A549 (cell line): Measurements from ENCODE around the gene MDFIC. TPM values are rescaled to one million over a fixed set of nuclear protein-coding genes. Genes with fewer than 3 reads are reported as not detected.

Experiments used
- ATAC-seq, 2 experiments: fragments of 200-7000 bp in 1 of 2; fragments of >200 bp in 1 of 2; cut with Nextera tagmentation in 1 of 2; cut with Tn5 transposase in 1 of 2; 3 replicates each; pipeline versions ENCODE4 v1.8.0 to v1.9.1; 2018 to 2020; ENCODE audit warnings: mild to moderate bottlenecking in 1 of 2, moderate library complexity in 1 of 2
- CTCF ChIA-PET: fragments of 300-600 bp; sonication (Branson Sonifier 250); formaldehyde crosslinking; extraction: SDS; loops from one replicate; lab custom pipeline; 2021; ENCODE audit warnings: antibody characterized with exemption, inconsistent platforms; lab: Yijun Ruan, JAX
- POLR2A ChIA-PET: fragments of 350-600 bp; formaldehyde crosslinking; extraction: SDS; loops from one replicate; lab custom pipeline; 2021; ENCODE audit warnings: antibody characterized with exemption, inconsistent platforms; lab: Yijun Ruan, JAX
- DNase-seq, 2 experiments: peaks; one replicate each; pipeline versions ENCODE4 v3.0.0 to v3.0.0-alpha.2; 2011 to 2016; ENCODE audit warnings: low read depth in 1 of 2, low spot score in 1 of 2
- FAIRE-seq: peaks from 2 replicates; lab custom pipeline; 2011; peaks lifted over from hg19 to GRCh38; lab: Jason Lieb, UNC
- H3K27ac ChIP-seq, 2 experiments: fragments of >200 bp; sonication (Bioruptor Twin); formaldehyde crosslinking; 3 replicates each; pipeline ENCODE4 v1.5.1; 2016 to 2017
- H3K4me1 ChIP-seq: fragments of >200 bp; sonication (Bioruptor Twin); formaldehyde crosslinking; 3 replicates; pipeline ENCODE4 v1.6.1; 2016
- H3K4me2 ChIP-seq: fragments of >200 bp; sonication (Bioruptor Twin); formaldehyde crosslinking; 3 replicates; pipeline ENCODE4 v1.6.1; 2016
- H3K4me3 ChIP-seq: fragments of >200 bp; sonication (Bioruptor Twin); formaldehyde crosslinking; 3 replicates; pipeline ENCODE4 v1.5.1; 2016
- H3K9me3 ChIP-seq: fragments of >200 bp; sonication (Bioruptor Twin); formaldehyde crosslinking; 3 replicates; pipeline ENCODE4 v1.6.1; 2016
- BHLHE40 ChIP-seq: IDR thresholded peaks from 2 replicates; pipeline ENCODE4 v1.6.1; 2012; ENCODE audit warnings: low read depth, low read length, inconsistent platforms
- ESRRA ChIP-seq: fragments of 150-350 bp; IDR thresholded peaks from 2 replicates; pipeline ENCODE4 v1.6.1; 2014; ENCODE audit warnings: mild to moderate bottlenecking, low read length, borderline replicate concordance
- HEYL ChIP-seq: fragments of 250-450 bp; sonication (Bioruptor Pico); IDR thresholded peaks from 2 replicates; pipeline ENCODE4 v1.8.0; 2021; ENCODE audit warnings: mild to moderate bottlenecking, moderate library complexity
- HOXA7 ChIP-seq: fragments of 250-450 bp; sonication (Bioruptor Pico); IDR thresholded peaks from 2 replicates; pipeline ENCODE4 v1.5.0; 2020; ENCODE audit warnings: mild to moderate bottlenecking, moderate library complexity
- JUNB ChIP-seq: fragments of >200 bp; sonication (Bioruptor Twin); formaldehyde crosslinking; IDR thresholded peaks from 2 replicates; pipeline ENCODE4 v1.6.1; 2016
- KDM1A ChIP-seq: fragments of 200-600 bp; sonication (generic); IDR thresholded peaks from 2 replicates; pipeline ENCODE4 v1.6.1; 2016; ENCODE audit warnings: low read depth, mild to moderate bottlenecking
- MAFK ChIP-seq: fragments of 450-650 bp; IDR thresholded peaks from 2 replicates; pipeline ENCODE4 v1.6.1; 2014; ENCODE audit not compliant: partially characterized antibody
- MAZ ChIP-seq: fragments of 150-350 bp; IDR thresholded peaks from 2 replicates; pipeline ENCODE4 v1.6.1; 2014; ENCODE audit warnings: antibody characterized with exemption, low read depth, low read length, borderline replicate concordance
- MYC ChIP-seq: IDR thresholded peaks from 2 replicates; pipeline ENCODE4 v1.6.1; 2012; ENCODE audit warnings: mild to moderate bottlenecking, inconsistent platforms, low read length, improper control_type of control experiment, borderline replicate concordance
- NFE2L2 ChIP-seq: fragments of 150-350 bp; conservative IDR thresholded peaks from 2 replicates; pipeline ENCODE4 v1.6.1; 2014; ENCODE audit warnings: low read length
- POLR2A ChIP-seq: IDR thresholded peaks from 2 replicates; pipeline ENCODE4 v1.6.1; 2012; ENCODE audit warnings: mild to moderate bottlenecking, low read length
- POLR2AphosphoS2 ChIP-seq: conservative IDR thresholded peaks from 2 replicates; pipeline ENCODE4 v1.6.1; 2012; ENCODE audit warnings: low read length, improper control_type of control experiment, inconsistent platforms
- RARB ChIP-seq: fragments of 250-450 bp; sonication (Bioruptor Pico); IDR thresholded peaks from 2 replicates; pipeline ENCODE4 v1.8.0; 2021; ENCODE audit warnings: mild to moderate bottlenecking, moderate library complexity
- RNF2 ChIP-seq: fragments of 200-600 bp; sonication (generic); IDR thresholded peaks from 2 replicates; pipeline ENCODE4 v1.6.1; 2016; ENCODE audit warnings: low read depth, mild to moderate bottlenecking, antibody characterized with exemption, moderate library complexity, borderline replicate concordance
- SREBF2 ChIP-seq: fragments of 450-650 bp; IDR thresholded peaks from 2 replicates; pipeline ENCODE4 v1.6.1; 2014; ENCODE audit warnings: mild to moderate bottlenecking, moderate library complexity
- TFCP2L1 ChIP-seq: fragments of 250-450 bp; sonication (Bioruptor Pico); IDR thresholded peaks from 2 replicates; pipeline ENCODE4 v1.5.0; 2021; ENCODE audit warnings: mild to moderate bottlenecking
- ZNF302 ChIP-seq: fragments of 250-450 bp; sonication (Bioruptor Pico); IDR thresholded peaks from 2 replicates; pipeline ENCODE4 v1.9.0; 2021; ENCODE audit warnings: inconsistent platforms, mild to moderate bottlenecking, moderate library complexity
- ZSCAN20 ChIP-seq: fragments of 250-450 bp; sonication (Bioruptor Pico); IDR thresholded peaks from 2 replicates; pipeline ENCODE4 v1.8.0; 2022; ENCODE audit warnings: mild to moderate bottlenecking, moderate library complexity
- WGBS: methylation state at CpG from one replicate; pipeline ENCODE4 v1.1.6; 2017; ENCODE audit errors: missing lambda C conversion rate; 5-methylcytosine and 5-hydroxymethylcytosine counted together
- polyA plus RNA-seq, 4 experiments: library from polyadenylated mRNA; depleted of rRNA in 3 of 4; stranded (reverse); fragments of >200 nt; fragmentation: RNase III in 1 of 4; extraction: RNeasy Plus Mini Kit Qiagen cat#74134 plus additional on column Dnase treatment in 1 of 4; gene quantifications; 2 replicates in 3 of 4; 3 replicates in 1 of 4; pipeline ENCODE4 v1.2.3, GENCODE V29; 2011 to 2017
- TF ChIP-seq, protein P1 (sequence below): IDR thresholded peaks from 2 replicates; pipeline ENCODE4 v1.6.1; 2012
- TF ChIP-seq, protein P2 (sequence below): IDR thresholded peaks from 2 replicates; pipeline ENCODE4 v1.6.1; 2012
- TF ChIP-seq, protein P3 (sequence below): fragments of 250-450 bp; sonication (Bioruptor Pico); IDR thresholded peaks from 2 replicates; pipeline ENCODE4 v1.5.0; 2021; ENCODE audit warnings: mild to moderate bottlenecking, moderate library complexity, borderline replicate concordance
- TF ChIP-seq, protein P4 (sequence below): fragments of 250-450 bp; sonication (Bioruptor Pico); IDR thresholded peaks from 2 replicates; pipeline ENCODE4 v1.5.0; 2020; ENCODE audit warnings: low read depth, mild to moderate bottlenecking, moderate library complexity
- TF ChIP-seq, protein P5 (sequence below): fragments of >200 bp; sonication (Bioruptor Twin); formaldehyde crosslinking; IDR thresholded peaks from 3 replicates; pipeline ENCODE4 v1.5.1; 2016

MDFIC gene
- polyA plus RNA-seq, 2 of the 4 experiments (the other 2 are of a cell fraction): 19.5 to 30.6 TPM

DNA sequence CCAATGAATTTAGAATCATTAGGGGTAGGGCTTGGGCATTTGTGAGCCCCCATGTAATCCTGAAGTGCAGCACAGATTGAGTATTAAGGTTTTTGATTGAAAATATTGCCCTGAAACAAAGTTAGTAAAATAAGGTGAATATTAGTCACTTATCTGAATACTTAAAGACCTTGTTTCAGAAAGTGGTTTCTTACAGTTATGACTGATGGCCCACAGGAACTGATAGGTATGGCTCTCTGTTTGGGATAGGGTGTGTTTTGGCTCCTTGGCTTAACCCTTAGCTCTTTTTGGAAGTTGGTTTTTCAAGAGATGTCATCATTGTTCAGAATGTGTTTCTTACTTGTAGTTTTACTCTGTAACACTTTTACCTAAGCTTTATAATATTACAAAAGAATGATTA, 34.8 kb downstream of the MDFIC start:
- POLR2A ChIA-PET: no interaction called here
- FAIRE-seq (no peak), DNase-seq (no peak), ATAC-seq (no peak)
- no peak overlapping the region for H3K4me2 ChIP-seq
- H3K9me3 ChIP-seq: no peaks in the 10 kb centered on the region
- H3K4me3 ChIP-seq: no peak overlapping the region
- TF ChIP-seq RARB: no peak
- TF ChIP-seq, protein P1, sequence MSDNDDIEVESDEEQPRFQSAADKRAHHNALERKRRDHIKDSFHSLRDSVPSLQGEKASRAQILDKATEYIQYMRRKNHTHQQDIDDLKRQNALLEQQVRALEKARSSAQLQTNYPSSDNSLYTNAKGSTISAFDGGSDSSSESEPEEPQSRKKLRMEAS: no peak
- no peak for TF ChIP-seq ZSCAN20 (CRISPR knock-in tag)
- H3K27ac ChIP-seq: no peak overlapping the region
- CTCF ChIA-PET: no interaction called here
- H3K4me1 ChIP-seq: no peaks in the 10 kb centered on the region

DNA sequence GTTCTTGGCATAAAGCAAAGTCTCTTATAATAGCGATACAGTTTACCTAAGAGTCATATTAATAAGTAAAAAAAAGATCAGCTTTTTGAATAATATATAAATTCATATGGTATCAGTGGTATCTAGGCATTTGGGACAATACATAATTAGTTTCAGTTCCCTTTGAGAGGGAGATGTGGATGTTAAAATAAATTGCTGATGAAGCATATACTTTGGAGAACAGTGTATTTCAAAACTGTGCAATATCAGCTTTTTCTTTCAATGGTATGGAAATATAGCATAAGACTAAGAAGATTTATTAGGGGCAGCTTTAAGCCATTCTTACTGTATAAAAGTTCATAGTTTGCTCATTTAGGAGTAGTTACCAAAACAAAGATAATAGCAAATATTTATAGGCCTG, 35.5 kb downstream of the MDFIC start:
- H3K27ac ChIP-seq: no peak overlapping the region
- 94% methylated on average over 1 of the region's 1 CpG for WGBS

DNA sequence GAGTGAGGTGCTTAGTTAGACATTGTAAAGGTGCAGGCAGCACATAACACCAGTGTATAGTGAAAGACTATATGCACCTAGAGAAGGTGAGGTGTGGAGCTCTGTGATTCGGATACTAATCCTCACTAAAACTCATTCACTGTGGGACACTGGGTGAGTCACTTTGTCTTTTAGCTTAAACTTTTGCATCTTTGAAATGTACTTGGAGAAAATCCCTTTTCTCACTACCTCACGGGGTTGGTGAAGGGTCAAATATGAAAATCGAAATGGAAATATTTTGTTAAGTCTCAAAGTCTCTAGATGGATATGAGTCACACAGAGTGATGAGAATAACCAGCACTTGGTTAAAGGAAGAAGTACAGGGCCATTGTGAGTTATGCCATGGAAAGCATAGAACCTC, 38.0 kb downstream of the MDFIC start:
- Histone ChIP-seq H3K4me2 (no peak overlapping the region), H3K27ac (no peak overlapping the region), H3K4me3 (no peak overlapping the region), H3K4me1 (no peaks in the 10 kb centered on the region), H3K9me3 (no peaks in the 10 kb centered on the region)
- DNase-seq (no peak), ATAC-seq (no peak), FAIRE-seq (no peak)
- CTCF ChIA-PET: no interaction called here
- TF ChIP-seq, protein P2, sequence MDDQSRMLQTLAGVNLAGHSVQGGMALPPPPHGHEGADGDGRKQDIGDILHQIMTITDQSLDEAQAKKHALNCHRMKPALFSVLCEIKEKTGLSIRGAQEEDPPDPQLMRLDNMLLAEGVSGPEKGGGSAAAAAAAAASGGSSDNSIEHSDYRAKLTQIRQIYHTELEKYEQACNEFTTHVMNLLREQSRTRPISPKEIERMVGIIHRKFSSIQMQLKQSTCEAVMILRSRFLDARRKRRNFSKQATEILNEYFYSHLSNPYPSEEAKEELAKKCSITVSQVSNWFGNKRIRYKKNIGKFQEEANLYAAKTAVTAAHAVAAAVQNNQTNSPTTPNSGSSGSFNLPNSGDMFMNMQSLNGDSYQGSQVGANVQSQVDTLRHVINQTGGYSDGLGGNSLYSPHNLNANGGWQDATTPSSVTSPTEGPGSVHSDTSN: no peak
- TF ChIP-seq JUNB (no peak), HOXA7 (CRISPR knock-in tag) (no peak), BHLHE40 (no peak)
- TF ChIP-seq, protein P3, sequence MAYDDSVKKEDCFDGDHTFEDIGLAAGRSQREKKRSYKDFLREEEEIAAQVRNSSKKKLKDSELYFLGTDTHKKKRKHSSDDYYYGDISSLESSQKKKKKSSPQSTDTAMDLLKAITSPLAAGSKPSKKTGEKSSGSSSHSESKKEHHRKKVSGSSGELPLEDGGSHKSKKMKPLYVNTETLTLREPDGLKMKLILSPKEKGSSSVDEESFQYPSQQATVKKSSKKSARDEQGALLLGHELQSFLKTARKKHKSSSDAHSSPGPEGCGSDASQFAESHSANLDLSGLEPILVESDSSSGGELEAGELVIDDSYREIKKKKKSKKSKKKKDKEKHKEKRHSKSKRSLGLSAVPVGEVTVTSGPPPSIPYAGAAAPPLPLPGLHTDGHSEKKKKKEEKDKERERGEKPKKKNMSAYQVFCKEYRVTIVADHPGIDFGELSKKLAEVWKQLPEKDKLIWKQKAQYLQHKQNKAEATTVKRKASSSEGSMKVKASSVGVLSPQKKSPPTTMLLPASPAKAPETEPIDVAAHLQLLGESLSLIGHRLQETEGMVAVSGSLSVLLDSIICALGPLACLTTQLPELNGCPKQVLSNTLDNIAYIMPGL (CRISPR knock-in tag): no peak
- TF ChIP-seq, protein P4, sequence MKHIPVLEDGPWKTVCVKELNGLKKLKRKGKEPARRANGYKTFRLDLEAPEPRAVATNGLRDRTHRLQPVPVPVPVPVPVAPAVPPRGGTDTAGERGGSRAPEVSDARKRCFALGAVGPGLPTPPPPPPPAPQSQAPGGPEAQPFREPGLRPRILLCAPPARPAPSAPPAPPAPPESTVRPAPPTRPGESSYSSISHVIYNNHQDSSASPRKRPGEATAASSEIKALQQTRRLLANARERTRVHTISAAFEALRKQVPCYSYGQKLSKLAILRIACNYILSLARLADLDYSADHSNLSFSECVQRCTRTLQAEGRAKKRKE: no peak
- 80% methylated on average over 3 of the region's 3 CpGs for whole genome bisulfite sequencing
- POLR2A ChIA-PET: no interaction called here

More for the DNA sequence above, 35.5 kb downstream of the MDFIC start:
- ChIA-PET POLR2A (no interaction called here), CTCF (interaction anchor here (1.1 kb wide), 1 partner anchor 24 kb away, joined by 4 read pairs; no protein-coding TSS in a partner anchor)
- Histone ChIP-seq H3K4me1 (no peaks in the 10 kb centered on the region), H3K9me3 (no peaks in the 10 kb centered on the region), H3K4me3 (no peak overlapping the region), H3K4me2 (no peak overlapping the region)
- TF ChIP-seq MAFK: peak; percentile 92
- TF ChIP-seq MAZ: no peak
- no peak for TF ChIP-seq POLR2A
- no peak for TF ChIP-seq TFCP2L1 (CRISPR knock-in tag)
- ATAC-seq: no peak
- DNase-seq: no peak
- no peak for FAIRE-seq

DNA sequence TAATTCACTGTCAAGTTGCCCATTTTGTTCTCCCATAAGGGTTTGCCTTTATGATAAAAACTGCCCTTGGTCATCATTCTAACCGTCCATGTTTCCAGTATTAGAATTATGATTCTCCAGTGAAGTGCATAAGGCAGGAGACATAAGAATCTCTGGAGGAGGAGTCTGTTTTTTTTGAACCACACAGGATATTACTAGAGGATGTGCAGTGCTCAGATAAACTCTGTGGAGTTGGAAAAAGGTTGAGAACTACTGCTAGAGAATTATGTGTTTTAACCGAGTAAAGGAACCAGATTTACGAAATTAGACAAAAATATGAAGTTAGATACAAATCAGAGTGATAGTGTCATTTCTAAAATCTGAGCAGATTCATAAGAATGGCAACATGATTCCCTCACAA, 40.5 kb downstream of the MDFIC start:
- CTCF ChIA-PET: no interaction called here
- peak; percentile 28 for FAIRE-seq

More for the DNA sequence above, 40.5 kb downstream of the MDFIC start:
- Histone ChIP-seq H3K4me1 (no peaks in the 10 kb centered on the region), H3K27ac (no peak overlapping the region), H3K4me2 (no peak overlapping the region), H3K4me3 (no peak overlapping the region), H3K9me3 (no peaks in the 10 kb centered on the region)
- WGBS: 85% methylated on average over 3 of the region's 3 CpGs
- no peak for ATAC-seq
- TF ChIP-seq ZNF302 (CRISPR knock-in tag): no peak
- TF ChIP-seq MYC: no peak
- TF ChIP-seq HEYL: no peak
- TF ChIP-seq RNF2: no peak
- no peak for TF ChIP-seq ESRRA
- no peak for TF ChIP-seq NFE2L2
- no peak for TF ChIP-seq POLR2AphosphoS2
- TF ChIP-seq SREBF2: no peak
- TF ChIP-seq MAZ: no peak
- no peak for TF ChIP-seq JUNB
- no peak for TF ChIP-seq KDM1A
- TF ChIP-seq RARB: no peak
- TF ChIP-seq, protein P5, sequence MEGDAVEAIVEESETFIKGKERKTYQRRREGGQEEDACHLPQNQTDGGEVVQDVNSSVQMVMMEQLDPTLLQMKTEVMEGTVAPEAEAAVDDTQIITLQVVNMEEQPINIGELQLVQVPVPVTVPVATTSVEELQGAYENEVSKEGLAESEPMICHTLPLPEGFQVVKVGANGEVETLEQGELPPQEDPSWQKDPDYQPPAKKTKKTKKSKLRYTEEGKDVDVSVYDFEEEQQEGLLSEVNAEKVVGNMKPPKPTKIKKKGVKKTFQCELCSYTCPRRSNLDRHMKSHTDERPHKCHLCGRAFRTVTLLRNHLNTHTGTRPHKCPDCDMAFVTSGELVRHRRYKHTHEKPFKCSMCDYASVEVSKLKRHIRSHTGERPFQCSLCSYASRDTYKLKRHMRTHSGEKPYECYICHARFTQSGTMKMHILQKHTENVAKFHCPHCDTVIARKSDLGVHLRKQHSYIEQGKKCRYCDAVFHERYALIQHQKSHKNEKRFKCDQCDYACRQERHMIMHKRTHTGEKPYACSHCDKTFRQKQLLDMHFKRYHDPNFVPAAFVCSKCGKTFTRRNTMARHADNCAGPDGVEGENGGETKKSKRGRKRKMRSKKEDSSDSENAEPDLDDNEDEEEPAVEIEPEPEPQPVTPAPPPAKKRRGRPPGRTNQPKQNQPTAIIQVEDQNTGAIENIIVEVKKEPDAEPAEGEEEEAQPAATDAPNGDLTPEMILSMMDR: no peak
- TF ChIP-seq, all 56 proteins: peak for 0
- no peak for DNase-seq
- POLR2A ChIA-PET: no interaction called here
